ENCODE data around the gene SLC26A11. TPM values are rescaled to one million over a fixed set of nuclear protein-coding genes. Genes with fewer than 3 reads are reported as not detected.
"Not testable (repeated sequence)": the region's sequence is repeated elsewhere in the genome, so short reads cannot be mapped to it uniquely, and the experiment has no call there.

The SLC26A11 gene
- total and polyA plus RNA-seq, 5 donors = 4.4 to 7.8 (median 6.8) TPM

GRCh38 chr17:80297996-80298560, 77.9 kb downstream of the SLC26A11 start:
- WGBS = 88% methylated on average over 19 of the region's 19 CpGs
- H3K4me3 ChIP-seq (ENCODE audit: low read length) = no peak overlapping the region
- H3K9me3 ChIP-seq (ENCODE audit: control insufficient read depth, low read length) = no peaks in the 10 kb centered on the region
- no peak overlapping the region for H3K27ac ChIP-seq (ENCODE audit: low read length)
- ATAC-seq (no peak), DNase-seq (no peak)
- intact Hi-C loops (cut with DNase I) = no loop called here
- H3K4me1 ChIP-seq (ENCODE audit: control insufficient read depth, insufficient read depth, low read length) = no peaks in the 10 kb centered on the region
- no peaks in the 10 kb centered on the region for H3K27me3 ChIP-seq (ENCODE audit: control insufficient read depth, insufficient read depth)

- H3K4me1 ChIP-seq (ENCODE audit: control insufficient read depth, insufficient read depth, low read length); H3K4me3 ChIP-seq (ENCODE audit: low read length); intact Hi-C loops (cut with DNase I); ATAC-seq; DNase-seq; H3K9me3 ChIP-seq (ENCODE audit: control insufficient read depth, low read length); H3K27me3 ChIP-seq (ENCODE audit: control insufficient read depth, insufficient read depth); H3K27ac ChIP-seq (ENCODE audit: low read length): not testable (repeated sequence)
- 98% methylated on average over 4 of the region's 4 CpGs for WGBS
These were observed 79.3 kb downstream of the SLC26A11 start for GRCh38 chr17:80299350-80300100.

- H3K4me1 ChIP-seq (ENCODE audit: control insufficient read depth, insufficient read depth, low read length); H3K9me3 ChIP-seq (ENCODE audit: control insufficient read depth, low read length); H3K4me3 ChIP-seq (ENCODE audit: low read length); intact Hi-C loops (cut with DNase I); ATAC-seq; H3K27me3 ChIP-seq (ENCODE audit: control insufficient read depth, insufficient read depth); H3K27ac ChIP-seq (ENCODE audit: low read length); DNase-seq: not testable (repeated sequence)
- 99% methylated on average over 2 of the region's 2 CpGs for WGBS
These were observed 80.5 kb downstream of the SLC26A11 start for GRCh38 chr17:80300756-80301155.

Other genes with a start within 250 kb of the SLC26A11 start
- 10 to 100 TPM; 18.5 to 27.8 (median 22.1) TPM for gene TBC1D16, start 184.6 kb upstream of the SLC26A11 start, total RNA-seq
- 9.9 TPM for gene TBC1D16, start 184.6 kb upstream of the SLC26A11 start, polyA plus RNA-seq
- gene CCDC40, start 183.8 kb upstream of the SLC26A11 start, total RNA-seq = 1 to 10 TPM; 6.9 to 10.0 (median 7.9) TPM
- 4.9 TPM for gene CCDC40, start 183.8 kb upstream of the SLC26A11 start, polyA plus RNA-seq
- 10 to 100 TPM; 36.3 to 51.3 (median 45.2) TPM for gene GAA, start 118.8 kb upstream of the SLC26A11 start, total RNA-seq
- gene GAA, start 118.8 kb upstream of the SLC26A11 start, polyA plus RNA-seq = 37.5 TPM
- gene EIF4A3, start 73.3 kb upstream of the SLC26A11 start, total RNA-seq = 10 to 100 TPM; 37.6 to 42.2 (median 38.4) TPM
- gene EIF4A3, start 73.3 kb upstream of the SLC26A11 start, polyA plus RNA-seq = 30.5 TPM
- gene CARD14, start 50.4 kb upstream of the SLC26A11 start, total RNA-seq = under 1 TPM in 2 of 4 donors, not detected in 2; 0.14 to 0.20 TPM
- 0.05 TPM for gene CARD14, start 50.4 kb upstream of the SLC26A11 start, polyA plus RNA-seq
- gene SGSH, start 94 bp upstream of the SLC26A11 start, total RNA-seq = 10 to 100 TPM; 16.6 to 23.4 (median 19.9) TPM
- 13.0 TPM for gene SGSH, start 94 bp upstream of the SLC26A11 start, polyA plus RNA-seq
- 10 to 100 TPM; 36.3 to 49.7 (median 43.9) TPM for gene RNF213, start 40.4 kb downstream of the SLC26A11 start, total RNA-seq
- gene RNF213, start 40.4 kb downstream of the SLC26A11 start, polyA plus RNA-seq = 28.7 TPM
- gene ENDOV, start 194.7 kb downstream of the SLC26A11 start, total RNA-seq = 10 to 100 TPM in 2 of 4 donors, 1 to 10 TPM in 2; 8.7 to 12.1 (median 10.7) TPM
- 7.8 TPM for gene ENDOV, start 194.7 kb downstream of the SLC26A11 start, polyA plus RNA-seq